HG03460 (cell line): ENCODE data around the gene RIMOC1.

Experiments
- ATAC-seq: cut with Tn5 transposase; IDR thresholded peaks from one replicate; pipeline ENCODE4 v1.9.1; 2021; ENCODE audit not compliant: unreplicated experiment

The RIMOC1 gene, protein sequence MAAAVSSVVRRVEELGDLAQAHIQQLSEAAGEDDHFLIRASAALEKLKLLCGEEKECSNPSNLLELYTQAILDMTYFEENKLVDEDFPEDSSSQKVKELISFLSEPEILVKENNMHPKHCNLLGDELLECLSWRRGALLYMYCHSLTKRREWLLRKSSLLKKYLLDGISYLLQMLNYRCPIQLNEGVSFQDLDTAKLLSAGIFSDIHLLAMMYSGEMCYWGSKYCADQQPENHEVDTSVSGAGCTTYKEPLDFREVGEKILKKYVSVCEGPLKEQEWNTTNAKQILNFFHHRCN

DNA sequence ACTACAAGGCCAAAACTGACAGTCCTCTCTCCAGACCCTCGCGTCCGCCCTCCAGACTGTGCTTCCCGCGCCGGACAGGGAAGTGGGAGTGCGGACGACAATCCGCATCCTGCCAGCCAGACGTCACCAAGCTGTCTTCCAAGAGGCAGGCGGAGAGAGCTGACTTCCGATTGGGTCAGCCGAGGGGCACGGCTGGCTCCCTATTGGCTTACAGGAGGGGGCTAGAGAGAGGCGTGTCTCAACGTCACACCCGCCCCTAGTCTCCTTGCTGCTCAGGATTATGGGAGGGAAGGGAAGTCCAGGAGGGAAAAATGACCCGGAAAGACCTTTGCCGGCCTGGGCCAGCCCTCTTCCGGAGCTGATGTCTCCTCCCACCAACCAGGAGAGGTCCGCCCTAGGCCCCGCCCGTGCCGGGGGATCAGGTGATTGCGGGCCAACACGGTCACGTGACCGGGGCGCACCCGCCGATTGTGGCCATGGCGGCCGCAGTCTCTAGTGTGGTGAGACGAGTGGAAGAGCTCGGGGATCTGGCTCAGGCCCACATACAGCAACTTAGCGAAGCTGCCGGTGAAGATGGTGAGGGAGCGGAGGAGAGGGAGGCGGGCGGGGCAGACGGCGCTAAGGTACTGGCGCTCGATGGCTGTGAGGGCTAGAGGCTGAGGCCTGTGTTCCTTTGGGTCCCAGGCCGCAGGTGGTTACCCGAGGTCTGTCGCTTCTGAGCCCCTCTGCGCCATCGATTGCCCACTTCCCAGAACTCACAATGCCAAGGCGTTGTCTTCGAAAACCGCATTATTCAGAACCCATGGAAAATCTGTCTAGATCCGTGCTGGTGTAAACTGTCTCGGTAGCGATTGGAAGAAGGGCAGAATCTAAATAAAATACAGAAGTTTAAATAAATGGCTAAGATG lies at the start of gene RIMOC1:
RIMOC1 (plus strand) TSS at position 453 of the 908 bp plus-strand sequence; CDS start at position 477, 24 bp downstream.
- peak; percentile 99 for ATAC-seq

DNA sequence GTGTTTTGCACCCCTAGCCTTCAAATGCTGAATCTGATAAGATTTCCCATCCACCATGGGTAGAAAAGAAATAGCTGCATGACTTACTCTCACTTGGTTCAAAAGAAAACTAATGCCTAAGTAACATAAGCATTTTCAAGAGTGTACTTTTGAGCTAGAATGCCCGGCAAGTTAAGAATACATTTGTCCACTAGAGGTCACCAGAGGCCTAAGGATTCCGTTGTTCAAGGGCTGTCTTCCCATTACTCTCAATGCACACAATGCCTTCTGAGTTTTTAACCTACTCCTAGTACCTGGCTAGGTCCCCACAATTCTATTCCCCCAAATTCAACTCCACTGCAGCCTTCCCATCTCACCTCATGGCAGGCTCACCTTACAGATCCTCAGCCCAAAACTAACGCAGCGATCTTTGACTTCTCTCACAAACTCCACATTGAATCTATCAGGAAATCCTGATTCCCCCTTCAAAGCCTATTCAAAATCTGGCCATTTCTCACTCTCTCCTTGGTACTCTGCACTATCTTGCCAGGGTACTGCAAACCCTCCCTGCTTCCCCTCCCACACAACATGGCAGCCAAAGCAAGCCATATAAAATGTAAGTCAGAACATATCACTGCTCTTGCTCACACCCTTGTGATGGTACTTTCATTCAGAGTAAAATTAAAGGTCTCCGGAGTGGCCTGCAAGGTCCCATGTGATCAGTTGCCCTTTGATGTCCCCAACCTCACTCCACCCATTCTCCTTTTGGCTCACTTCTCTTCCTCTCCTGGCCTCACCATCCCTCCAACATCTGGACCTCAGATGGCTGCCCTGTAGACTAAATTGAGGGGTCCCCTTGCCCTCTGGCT lies 47.3 kb upstream of the RIMOC1 start:
- ATAC-seq: peak; percentile 86

DNA sequence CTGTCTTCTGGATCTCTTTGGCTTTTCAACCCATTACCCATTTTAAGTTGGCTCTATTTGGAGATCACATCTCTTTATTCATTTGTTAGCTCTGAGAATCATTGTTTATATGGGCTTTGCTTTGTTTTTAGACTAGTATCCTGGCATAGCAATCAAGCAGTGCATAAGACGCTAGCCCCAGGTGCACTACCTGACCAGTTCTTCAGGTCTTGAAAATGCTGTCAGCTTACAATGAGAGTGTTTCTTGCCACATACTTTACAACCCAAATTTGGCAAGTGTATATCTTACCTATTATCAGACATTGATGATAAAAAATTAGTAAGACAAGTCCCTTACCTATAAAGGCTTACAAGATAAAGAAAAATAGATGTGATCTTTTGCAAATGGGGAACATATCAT lies 46.2 kb upstream of the RIMOC1 start:
- no peak for ATAC-seq

DNA sequence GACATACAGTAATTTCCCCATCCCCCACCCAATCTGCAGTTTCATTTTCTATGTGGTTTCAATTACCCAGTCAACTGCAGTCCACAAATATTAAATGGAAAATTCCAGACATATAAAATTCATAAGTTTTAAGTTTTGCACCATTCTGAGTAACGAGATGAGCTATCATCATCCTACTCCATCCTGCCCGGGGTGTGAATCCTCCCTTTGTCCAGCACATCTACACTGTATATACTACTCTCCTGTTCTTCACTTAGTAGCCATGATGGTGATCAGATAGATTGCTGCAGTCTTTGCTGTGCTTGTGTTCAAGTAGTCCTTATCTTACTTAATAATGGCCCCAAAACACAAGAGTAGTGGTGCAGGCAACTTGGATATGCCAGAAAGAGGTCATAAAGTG lies 45.3 kb upstream of the RIMOC1 start:
- no peak for ATAC-seq

DNA sequence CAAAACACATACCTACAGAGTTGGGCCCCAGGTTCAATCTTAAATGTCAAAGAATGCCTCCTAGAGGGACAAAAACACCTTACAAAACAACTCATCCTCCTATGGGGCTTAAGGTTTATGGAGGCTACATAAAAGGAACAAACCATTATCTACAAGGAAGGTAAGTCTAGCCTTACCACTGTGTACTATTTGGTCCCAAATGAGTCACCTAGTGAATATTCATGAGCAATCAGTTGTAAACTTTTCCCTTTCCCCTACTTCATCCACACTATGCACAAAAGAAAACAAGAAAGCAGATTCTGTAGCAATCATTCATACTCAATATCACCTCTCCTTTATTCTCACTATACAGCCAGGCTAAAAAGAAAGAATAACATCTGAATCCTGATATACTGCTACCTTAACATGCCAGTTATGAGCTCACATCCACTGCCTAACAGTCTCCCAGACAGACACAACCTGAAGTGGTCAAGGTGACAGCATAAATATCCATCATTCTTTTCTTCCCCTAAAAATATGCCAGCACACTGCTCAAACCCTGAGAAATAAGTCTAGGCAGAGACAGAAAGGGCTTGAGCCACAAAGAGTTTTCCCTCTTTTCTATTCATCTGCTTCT lies 40.2 kb upstream of the RIMOC1 start:
- ATAC-seq: peak; percentile 53

DNA sequence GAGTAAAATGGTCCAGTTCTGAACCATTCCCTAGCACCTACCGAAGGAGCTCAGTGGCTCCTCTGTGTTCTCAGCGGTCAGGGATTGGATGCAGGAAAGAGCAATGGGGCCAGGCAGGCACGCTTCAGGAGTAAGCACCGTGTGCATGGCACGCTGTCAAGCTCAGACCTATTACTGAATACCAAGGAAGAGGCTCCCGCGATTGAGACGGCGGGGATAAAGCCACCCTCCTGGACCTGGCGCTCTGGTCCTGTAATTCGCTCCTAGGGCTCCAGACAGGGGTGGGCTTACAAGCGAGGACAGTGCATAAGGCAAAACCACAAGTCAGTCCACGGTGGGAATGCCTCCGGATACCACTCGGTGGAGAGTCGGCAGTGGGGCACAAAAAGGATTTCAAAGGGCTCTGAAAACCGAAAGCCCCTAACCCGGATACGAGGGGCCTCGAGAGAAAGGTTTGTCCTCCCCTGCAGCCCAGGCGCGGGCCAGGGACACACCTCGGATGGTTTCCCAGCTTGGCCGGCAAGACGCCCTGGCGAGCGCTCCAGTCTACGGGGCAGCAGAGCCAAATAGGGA lies 34.9 kb upstream of the RIMOC1 start:
- ATAC-seq: peak; percentile 0

DNA sequence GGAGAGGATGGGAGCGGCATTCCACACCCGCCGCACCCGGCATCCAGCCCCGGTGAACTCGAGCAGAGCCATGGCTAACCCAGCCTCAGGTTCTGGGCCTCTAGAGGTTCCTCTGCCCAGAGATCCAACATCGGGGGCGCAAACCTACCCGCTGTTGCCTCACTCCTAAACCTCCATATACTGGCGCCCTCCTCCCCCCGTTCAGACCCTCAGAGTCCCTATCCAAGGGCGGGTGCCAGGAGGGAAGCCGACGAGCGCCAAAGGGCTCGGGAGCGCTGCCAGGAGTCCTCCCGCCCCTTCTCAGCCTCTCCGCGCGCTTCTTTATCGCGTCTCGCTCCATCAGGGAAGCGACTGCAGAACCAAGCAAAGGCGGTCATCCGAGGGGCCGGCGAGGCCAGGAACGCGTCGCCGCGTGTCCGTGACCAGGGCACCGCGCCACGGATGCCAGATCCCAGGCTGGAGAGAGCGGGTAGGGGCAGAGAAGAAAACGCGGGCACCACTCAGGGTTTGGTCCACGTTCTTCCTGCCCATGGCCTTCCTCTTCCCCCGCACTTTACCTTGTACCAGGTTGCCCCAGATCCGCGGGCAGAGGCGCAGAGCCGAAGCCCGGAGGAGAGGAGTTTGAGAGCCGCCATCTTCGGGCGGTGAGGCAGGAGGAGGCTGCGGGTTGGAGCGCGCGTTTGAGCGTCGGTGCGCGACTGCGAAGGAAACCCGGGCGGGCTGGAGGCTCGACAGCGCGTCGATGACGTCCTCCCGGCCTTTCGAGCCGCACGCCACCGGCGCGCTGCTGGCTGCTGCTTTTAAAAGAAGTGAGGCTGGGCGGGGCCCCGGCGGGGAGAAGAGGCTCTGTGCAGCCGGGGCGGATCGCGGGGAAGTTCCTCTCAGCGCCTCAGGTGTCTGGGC lies 34.2 kb upstream of the RIMOC1 start, which contains the start of gene OXCT1:
OXCT1 (minus strand) TSS at position 702 of the 903 bp plus-strand sequence; CDS start at position 635, 67 bp downstream.
- ATAC-seq: peak; percentile 89

DNA sequence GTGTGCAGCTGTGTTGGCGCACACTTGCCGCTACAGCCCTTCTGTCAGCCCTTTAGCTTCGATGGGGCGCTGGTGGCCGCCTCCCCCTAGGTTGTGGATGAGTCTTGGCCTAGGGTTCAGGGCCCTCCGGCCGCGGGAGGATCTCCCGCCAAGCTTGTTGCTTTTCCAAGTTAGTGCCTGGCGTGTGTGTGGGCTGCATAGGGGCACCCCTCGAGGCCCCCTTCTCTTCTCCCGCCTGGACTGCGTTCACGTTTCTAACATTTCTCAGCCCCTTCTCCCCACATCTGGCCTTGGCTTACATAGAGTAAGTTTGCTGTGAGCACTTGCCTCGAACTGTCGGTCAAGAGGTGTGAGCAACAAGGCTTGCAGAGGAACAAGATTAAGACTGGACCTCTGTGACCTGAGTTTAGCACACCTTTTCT lies 33.5 kb upstream of the RIMOC1 start:
- ATAC-seq: no peak

DNA sequence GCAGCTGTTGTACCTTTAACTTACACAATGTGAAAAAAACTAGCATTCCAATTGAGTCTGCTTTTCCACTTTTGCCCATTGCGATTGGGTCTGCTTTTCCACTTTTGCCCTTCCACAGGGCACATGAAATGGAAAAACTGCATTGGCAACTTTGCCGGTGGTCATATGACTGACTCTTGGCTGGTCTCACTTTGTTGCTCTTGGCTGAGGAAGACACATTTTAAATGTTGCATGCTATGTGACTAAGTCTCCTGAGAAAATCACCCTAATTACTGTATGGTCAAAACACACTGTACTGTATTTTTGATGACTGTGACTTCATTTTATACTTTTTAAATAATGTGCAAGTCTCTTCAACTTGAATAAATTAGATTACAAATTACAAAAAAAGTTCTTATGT lies 32.3 kb upstream of the RIMOC1 start:
- no peak for ATAC-seq

DNA sequence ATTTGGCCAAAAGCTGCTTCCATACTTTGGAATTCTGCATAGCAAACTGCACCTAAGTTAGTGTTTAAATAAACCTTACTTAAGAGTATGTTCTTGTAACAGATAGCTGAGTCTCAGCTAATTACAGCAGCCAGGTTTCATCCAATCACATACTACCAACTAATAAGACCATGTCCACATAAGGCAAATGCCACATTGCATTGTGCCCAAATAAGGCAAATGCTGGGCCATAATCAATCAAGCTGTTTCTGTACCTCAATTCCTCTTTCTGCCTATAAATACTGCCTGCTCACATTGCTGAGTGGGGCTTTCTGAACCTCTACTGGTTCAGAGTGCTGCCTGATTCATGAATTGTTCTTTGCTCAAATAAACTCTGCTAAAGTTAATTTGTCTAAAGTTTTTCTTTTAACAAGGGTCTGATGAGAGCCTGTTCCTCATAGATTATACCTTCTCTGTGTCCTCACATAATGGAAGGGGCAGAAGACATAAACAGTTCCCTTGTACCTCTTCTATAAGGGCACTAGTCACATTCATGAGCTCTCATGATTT lies 29.6 kb upstream of the RIMOC1 start:
- no peak for ATAC-seq

DNA sequence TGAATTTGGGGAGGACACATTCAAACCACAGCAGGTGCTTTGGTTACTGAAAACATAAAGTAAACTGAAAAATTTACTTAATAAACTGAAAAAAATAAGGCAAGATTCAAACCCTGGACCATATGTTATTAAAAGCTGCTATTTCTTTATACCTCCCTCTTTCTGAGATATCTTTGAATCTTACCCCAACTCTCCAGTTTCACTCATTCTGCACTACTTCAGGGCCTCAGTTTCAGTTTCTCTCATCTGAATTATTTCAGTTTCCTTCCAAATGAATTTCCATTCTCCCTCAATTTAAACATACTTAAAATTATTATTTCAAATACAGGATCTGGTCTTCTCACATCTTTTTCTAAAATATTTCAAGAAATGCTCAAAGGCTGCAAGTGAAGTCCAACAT lies 29.0 kb upstream of the RIMOC1 start:
- ATAC-seq: no peak

DNA sequence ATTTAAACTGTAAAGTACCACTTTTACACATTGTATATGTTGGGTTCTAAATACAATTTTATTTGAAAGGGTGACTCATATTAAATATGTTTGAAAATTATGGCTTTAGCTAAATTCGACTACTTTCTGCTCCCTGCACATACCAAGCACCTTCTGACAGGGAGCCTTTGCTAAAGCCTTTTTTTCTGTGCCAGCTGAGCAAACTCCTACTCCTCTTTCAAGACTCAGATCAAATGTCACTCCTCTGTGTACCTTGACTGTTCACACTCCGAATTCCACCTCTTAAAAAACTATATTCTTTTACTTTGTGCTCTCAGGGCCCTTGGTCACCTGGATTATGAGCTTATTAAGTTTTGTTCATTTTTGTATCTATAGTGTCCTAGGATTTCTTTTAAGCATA lies 27.5 kb upstream of the RIMOC1 start:
- ATAC-seq: no peak

DNA sequence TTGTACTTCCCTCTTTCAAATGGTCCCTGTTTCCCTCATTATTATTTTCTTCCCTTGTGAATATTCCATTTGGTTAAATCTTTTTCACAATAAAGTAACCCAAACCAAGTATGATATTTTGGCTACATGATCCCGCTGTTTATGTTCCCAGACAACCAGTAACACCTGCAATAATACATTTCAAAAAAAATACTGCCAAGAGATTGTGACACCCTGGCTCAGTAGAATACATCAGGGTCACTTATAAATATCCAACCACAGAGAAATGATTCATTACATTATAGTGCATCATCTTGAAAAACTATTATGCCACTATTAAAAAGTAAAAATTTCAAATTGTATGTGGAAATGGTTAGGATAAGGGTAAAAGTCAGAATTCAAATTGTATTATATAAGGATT lies 26.7 kb upstream of the RIMOC1 start:
- ATAC-seq: no peak

DNA sequence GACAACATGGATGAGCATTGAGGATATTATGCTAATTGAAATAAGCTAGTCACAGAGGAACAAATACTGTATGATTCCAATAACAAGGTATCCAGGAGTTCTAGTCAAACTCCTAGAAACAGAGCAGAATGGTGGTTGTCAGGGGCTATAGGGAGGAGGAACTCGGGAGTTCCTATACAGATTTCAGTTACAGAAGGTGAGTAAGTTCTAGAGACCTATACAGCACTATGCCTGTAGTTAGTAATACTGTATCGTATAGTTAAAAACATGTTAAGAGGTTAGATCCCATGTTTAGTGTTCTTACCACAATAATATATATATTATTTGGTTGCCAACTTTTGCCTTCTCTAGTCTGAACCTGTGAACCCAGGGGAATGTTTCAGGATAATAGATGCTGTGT lies 26.0 kb upstream of the RIMOC1 start:
- ATAC-seq: peak; percentile 45

DNA sequence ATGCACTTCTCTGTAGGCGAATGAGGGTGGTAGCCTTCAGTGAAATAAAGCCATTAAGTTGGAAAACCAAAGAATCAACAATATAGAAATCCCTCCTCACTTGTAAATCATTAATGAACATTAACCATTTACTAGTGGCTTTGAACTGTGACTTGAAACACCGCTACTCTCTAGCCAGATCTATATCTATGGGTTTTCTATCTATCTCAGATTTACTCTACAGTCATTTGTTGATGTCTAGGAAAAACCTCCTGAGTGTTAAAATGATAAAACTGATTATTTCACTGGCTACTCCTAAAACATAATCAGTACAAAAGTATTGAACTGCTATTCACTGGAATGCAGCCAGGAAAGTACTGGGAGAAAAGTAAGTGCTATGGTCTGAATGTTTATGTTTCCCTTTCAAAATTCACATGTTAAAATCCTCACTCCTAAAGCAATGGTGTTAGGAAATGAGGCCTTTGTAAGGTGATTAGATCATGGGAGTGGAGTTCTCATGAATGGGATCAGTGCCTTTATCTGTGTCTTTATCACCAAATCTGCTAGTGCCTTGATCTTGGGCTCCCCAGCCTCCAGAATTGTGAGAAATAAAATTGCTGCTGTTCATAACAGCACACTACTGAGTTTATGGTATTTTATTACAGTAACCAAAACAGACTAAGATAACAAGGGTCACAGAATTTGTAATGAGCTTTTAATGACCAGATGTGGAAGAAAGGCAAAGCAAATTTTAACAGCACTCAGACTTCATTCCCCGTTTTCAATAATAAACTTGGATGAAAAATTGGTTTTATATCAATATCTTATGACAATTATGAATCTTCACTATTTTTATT lies 25.3 kb upstream of the RIMOC1 start:
- peak; percentile 53 for ATAC-seq

DNA sequence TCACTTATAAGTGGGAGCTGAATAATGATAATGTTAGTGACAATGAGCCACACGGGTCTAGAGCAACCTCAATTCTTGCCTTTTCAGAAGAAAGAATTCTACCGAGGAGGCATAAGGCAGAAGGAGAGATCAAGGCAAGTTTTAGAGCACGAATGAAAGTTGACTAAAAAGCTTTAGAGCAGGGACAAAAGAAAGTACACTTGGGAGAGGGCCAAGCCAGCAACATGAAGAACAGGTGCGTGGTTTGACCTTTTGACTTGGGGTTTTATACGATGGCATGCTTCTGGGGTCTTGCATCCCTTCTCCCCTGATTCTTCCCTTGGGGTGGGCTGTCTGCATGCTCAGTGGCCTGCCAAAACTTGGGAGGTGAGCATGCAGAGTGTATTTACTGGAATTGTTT lies 21.4 kb upstream of the RIMOC1 start:
- ATAC-seq: no peak

DNA sequence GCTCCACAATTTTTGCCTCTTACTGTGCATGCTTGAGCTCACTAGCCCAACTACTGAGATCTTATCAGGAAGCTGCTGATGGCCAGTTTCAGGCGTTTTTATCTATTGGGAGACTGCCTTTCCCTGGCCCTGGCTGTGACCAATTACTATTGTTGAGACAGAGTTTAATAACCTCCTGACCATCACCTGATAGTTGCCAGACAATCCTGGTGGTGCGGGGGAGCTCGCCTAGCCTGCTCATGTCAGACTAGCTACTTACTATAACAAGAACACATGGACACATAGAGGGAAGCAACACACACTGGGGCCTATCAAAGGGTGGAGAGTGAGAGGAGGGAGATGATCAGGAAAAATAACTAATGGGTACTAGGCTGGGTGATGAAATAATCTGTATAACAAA lies 20.9 kb upstream of the RIMOC1 start:
- no peak for ATAC-seq

DNA sequence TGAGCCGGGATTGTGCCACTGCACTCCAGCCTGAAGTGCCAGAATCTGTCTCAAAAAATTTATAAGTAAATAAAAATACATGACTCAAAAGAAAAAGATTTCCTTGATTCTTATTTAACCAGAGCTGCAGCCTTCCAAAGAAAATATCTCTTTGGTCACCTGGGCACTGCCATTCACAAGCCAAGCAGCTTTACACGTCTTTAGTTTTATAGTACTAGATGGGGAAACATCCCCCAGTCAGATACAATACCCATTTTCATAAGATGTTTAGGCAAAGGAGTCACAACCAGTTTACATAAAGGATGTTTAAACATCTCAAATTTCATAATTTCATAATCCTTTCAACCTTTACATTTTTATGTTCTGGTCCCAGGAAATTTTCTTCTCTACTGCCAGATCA lies 20.2 kb upstream of the RIMOC1 start:
- ATAC-seq: no peak
